ENCODE results near the gene TRAFD1. TPM values are rescaled to one million over a fixed set of nuclear protein-coding genes. Genes with fewer than 3 reads are reported as not detected.
"Not testable (repeated sequence)": the region's sequence is repeated elsewhere in the genome, so short reads cannot be mapped to it uniquely, and the experiment has no call there.

TRAFD1 gene
- total RNA-seq, 1 donor from 2014 or later = 22.4 TPM

DNA sequence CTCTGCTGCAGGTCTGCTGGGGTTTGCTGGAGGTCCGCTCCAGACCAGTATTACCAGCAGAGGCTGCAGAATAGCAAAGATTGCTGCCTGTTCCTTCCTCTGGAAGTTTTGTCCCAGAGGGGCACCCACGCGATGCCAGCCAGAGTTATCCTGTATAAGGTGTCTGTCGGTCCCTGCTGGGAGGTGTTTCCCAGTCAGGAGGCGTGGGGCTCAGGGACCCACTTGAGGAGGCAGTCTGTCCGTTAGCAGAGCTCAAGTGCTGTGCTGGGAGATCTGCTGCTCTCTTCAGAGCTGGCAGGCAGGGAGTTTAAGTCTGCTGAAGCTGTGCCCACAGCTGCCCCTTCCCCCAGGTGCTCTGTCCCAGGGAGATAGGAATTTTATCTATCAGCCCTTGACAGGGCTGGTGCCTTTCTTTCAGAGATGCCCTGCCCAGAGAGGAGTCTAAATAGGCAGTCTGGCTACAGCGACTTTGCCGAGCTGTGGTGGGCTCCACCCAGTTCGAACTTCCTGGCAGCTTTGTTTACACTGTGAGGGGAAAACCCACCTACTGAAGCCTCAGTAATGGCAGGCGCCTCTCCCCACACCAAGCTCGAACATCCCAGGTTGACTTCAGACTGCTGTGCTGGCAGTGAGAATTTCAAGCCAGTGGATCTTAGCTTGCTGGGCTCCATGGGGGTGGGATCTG is 33.2 kb downstream of the TRAFD1 start:
- DNase-seq (ENCODE audit: low spot score) = not testable (repeated sequence)

DNA sequence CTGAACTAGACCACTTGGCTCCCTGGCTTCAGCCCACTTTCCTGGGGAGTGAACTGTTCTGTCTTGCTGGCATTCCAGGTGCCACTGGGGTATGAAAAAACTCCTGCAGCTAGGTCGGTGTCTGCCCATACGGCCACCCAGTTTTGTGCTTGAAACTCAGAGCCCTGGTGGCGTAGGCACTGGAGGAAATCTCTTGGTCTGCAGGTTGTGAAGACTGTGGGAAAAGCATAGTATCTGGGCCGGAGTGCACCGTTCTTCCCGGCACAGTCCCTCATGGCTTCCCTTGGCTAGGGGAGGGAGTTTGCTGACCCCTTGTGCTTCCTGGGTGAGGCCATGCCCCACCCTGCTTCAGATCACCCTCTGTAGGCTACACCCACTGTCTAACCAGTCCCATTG is 33.8 kb downstream of the TRAFD1 start:
- DNase-seq (ENCODE audit: low spot score) = no peak

DNA sequence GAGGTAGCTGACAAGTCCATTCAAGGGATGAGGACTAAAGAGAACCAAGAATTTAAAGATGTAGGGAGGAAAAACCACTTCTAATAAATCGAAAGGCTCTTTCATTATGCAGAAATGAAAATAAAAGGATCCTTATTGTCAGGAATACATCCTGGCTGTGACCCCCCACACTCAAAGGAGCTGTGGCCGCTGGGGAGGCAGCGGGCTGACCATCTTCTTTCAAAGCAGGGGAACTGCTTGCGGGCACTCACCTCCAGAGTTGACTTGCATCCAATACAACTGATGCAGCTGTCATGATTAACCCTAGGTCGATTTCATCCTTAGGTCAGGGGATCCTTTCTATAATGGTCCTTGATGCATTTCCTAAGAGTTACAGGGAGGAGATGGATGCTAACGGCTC is 35.3 kb downstream of the TRAFD1 start:
- no peak for DNase-seq (ENCODE audit: low spot score)

DNA sequence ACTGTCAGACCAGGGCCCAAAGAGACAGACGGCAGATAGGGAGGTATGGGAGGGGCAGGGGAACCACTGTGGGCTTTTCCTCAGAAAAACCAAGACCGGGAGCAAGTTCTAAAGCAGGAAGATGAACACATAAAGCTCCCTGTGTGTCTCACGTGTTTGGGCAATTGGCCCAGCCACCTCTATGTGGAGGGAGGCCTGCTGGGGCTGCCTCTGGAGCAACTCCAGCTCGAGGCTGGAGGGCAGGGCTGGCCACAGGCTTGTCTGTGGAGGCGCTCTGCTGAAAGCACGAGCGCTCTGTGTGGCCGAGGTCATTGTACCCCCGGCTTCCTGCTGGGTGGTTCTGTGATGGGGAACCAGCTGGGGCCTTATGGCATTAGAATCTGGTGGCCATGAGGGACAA is 36.4 kb downstream of the TRAFD1 start:
- DNase-seq (ENCODE audit: low spot score) = no peak

DNA sequence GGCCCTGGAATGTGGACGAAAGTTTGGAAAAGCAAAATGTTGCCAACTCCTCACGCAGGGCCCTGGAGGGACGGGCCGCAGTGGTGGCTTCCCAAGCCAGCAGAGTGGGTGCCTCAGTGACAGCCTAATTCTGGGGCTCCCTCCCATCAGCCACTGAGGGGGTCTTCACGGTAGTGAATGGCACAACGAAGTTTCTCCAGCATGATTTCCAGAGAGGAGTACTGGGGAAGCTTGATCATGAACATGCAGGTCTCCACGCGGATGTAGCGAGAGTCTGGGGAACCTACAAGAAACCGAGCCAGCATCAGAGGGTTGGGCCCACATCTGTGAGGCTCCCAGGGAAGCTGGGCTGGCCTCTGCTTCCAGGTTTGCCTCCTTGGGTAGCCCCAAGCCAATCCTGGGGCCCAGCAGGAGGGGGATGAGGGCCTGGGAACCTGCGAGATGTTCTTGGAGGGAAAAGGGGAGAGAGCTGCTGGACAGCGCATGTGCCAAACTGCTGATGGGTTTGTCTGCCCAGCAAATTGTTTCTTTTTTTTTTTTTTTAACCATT is 37.0 kb downstream of the TRAFD1 start:
- DNase-seq (ENCODE audit: low spot score) = no peak

DNA sequence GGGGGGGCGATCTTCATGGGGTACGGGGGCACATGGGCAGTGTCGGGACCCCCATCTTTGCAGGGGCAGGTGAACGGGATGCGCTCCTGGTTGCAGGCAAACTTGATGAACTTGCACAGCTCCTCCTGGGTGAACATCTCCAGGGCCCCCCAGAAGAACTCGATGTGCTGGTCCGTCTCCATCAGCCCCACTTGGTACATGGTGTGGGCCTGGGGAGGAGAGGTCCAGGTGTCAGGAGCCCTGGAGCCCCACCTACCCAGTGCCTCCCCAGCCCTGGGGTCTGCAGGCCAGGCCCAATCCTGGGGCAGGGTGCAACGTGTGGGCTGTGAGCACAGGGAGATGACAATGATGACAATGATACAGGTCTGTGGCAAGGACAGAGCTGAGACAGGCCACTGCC is 37.7 kb downstream of the TRAFD1 start:
- no peak for DNase-seq (ENCODE audit: low spot score)

DNA sequence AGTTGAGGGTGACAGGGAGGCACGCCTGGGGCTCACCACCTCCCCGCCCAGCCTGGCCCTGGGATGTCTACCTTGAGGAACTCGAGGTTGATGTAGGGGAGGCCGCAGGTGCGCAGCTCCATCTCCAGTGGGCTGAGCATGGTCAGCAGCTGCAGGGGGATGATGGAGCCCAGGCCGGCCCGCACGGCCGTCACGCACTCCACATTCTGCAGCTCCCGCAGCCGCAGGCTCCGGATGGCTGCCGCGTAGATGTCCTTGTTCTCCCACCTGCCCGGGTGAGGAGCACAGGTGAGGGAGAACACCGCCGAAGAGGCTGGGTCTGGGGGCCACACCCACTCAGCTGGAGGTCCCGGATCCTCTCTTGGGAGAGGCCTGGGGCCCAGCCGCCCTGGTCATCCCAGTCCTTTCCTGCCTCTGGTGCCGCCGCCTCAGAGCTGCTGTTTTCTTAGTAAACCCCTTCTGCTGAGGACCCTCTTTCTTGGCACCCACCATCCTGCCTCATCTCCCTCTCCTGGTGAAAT is 38.2 kb downstream of the TRAFD1 start:
- DNase-seq (ENCODE audit: low spot score) = no peak

DNA sequence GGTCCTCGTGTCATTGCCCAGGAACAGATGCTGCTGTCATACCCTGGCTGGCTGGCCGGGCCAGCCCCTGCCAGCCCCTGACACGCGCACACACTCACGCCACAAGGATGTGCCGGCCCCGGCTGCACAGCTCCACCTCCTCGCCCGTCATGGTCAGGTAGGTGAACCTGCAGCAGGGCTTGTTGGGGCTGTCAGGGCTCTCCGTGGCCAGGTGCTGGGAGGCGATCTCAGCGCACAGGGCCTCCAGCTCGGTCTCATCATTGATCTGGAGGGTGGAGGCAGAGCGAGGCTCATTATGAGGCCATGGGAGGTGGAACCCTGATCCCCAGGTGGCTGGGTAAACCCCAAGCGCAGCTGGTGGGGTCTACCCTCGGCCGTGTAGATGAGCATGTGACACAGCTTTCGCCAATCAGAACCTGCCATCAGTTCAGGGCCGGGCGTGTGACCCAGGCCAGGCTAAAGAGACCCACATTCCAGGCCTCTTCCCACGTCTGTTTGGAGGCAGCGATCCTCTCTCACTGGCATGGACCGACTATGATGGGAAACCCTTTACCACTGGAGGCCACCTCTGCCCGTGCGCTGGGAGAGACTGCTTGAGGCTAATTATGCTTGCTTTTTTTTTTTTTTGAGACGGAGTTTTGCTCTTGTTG is 38.8 kb downstream of the TRAFD1 start:
- DNase-seq (ENCODE audit: low spot score) = no peak

DNA sequence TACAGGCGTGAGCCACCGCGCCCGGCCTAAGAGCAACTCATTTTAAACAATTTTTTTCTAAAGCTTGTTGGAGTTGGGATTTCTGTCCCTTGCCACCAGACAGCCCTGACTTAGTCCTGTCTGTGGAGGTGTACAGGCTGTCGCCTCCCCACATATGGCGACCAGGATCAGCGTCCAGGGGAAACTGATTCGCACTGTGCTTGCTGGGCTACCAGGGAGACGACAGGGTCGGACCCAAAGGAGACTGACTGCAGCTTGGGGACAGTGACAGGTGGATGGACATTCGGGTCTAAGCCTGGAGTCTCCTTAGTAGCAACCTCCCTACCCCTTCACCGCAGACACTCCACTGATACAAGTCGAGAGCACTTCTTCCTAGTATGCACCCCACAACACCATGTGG is 40.3 kb downstream of the TRAFD1 start:
- DNase-seq (ENCODE audit: low spot score) = no peak

DNA sequence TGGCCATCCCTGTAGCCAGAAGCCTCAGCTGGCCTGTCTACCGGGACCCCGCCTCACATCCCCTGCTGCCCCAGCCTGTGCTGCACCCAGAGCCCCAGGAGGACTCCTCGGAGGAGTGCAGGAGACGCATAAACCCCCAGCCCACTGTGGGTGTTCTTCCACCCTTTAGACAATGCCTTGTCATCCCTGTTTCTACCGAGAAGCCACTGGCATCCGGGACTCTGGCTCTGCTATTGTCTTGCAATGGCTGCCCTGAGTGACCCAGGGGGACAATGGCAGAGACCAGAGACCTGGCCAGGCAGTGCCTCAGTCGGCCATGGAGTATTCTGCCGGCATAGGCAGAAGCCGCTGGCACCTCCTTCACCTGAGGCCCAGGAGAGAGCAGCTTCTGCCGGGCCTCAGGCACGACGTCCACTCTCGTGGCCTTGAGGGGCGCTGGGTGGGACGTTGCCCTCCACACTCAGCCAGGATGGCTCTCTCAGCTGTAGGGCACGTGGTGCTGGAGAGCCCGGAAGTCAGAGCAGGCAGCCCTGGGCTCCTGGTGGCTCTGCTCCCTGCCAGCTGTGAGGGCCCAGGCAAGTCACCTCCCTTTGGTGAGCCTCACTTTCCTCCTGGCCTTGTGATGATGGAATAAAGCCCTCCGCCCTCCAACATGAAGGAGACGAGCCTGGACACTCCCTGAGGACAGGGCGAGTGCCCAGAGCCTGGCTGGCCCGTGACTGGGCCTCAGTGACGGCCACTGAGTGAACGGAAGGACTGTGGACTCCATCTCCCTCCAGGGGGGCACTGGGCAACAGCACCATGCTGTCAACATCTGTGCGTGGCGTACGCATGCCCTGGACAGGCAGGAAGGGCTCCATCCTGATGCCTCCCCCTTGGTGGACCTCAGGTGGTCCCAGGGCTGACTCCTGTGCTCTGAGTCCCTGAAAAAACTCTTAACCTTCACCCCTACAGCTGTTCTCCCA is 41.0 kb downstream of the TRAFD1 start:
- DNase-seq (ENCODE audit: low spot score) = no peak

DNA sequence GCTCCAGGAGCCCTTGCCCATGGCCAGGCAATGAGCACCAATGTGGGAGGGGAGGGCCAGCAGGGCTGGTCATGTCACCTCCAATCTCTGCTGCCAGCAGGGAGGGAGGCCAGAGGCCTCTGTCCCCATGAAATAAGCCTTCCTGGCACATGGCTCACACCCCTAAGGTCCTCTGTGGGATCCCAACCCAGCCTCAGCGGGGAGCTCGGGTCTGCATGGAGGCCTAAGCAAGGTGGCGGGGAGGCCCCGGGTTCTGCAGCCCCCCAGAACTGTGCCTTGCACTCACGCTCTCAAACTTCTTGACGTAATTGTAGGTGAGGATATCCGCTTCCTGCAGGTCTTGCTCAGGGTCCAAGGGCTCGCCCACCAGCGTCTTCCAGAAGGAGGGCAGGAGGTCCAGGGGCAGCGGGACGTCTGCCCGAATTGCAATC is 41.7 kb downstream of the TRAFD1 start:
- DNase-seq (ENCODE audit: low spot score) = no peak

DNA sequence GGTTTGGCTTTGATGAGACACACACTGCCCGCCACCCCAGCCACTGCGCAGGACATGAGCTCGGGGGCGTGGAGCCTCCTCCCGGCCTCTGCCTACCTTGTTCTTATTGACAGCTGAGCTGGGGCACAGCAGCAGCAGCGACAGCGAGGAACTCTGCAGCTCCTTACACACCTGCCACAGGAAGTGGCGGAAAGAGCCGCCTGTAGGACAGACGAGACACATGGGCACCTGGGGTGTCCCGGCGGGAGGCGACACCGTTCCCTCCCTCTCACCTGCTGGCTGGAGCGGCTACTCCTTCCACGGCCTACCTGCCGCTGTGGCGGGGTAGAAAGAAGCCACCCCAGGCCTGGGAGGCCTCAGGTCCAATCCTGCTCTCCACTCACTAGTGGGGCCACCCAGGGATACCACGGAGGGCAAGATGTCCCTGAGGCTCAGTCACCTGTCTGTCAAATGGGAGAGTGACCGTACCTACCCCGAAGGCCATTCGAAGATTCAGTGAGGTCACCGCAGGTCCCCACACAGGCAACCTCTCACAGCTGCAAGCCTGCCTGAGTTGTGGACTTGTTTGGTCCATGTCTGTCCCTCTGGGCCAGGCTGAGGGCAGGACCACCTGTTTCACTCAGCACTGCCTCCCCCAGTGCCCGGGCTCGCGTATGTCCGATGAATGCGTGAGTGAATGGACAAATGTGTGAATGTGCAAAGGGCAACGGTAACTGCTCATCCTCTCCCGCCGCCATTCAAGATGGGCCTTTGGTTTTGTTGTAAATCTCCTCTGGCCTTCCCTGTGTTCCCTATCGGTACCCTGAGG is 42.6 kb downstream of the TRAFD1 start:
- DNase-seq (ENCODE audit: low spot score) = no peak

DNA sequence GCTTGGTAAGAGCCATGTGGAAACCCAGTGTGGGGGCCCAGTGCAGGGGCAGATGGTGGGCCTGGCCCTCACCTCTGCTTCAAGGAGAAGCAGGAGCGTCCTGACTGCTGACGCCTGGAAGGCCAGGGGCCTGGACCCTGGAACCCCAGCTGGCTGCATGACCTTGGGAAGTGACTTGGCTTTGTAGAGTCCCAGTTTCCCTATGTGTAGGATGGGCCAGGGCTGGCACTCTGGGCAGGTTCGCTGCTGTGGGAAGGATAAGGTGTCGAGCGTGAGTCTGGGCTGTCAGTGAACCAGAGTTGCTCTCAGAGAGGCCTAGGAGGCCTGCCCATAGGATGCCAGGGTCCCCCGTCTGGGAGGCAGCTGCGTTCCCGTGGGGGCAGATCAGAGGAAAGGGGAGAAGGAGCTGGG is 43.2 kb downstream of the TRAFD1 start:
- DNase-seq (ENCODE audit: low spot score) = no peak

DNA sequence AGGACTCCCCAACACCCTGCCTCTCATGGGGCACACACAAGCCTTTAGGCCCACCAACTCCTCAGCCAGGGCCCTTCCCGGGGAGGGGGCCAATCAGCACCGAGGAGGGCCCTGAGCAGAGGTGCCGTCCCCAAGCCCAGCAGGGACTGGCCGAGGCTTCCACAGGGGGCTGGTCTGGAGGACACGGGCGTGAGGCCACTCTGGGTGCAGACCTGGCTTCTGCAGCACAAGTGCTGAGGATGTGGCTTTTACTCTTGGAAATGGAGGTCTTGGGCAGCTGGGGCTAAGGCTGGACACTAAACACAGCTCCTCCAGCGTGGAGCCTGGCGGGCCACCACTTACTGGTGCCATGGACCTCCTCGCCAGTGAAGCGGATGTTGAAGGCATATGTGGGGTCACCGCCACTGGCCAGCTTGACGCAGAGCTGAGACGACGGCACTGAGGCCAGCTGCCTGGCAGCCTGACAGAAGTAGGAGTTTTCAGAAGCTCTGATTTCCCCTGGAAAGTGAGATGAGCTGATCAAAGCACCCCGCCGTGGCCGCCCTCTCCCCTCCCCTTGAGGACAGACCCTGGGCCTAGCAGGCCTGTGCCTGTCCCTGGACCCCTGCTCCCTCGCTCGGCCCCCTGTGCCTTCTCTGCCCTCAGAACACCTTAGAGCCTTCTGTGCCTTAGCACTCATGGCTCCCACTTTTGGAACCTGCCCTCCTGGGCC is 44.0 kb downstream of the TRAFD1 start:
- no peak for DNase-seq (ENCODE audit: low spot score)

DNA sequence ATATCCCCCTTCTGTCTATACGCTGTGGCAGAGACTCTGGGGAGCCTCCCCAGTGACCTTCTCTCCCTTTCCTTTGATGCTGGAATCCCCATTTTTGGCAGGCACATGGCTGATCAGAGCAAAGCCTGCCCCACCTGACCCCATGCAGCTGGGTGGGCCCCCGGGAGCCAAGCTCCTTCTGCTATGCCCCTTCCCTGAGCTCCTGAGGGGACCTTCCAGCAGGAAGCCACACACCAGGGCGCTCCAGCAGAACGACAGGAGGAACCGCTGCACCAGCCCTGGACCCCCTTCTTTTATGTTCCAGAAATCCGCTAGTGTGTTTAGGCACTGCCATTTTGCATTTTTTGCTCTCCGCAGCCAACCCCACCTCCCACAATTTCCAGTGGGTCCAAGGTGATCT is 44.6 kb downstream of the TRAFD1 start:
- no peak for DNase-seq (ENCODE audit: low spot score)

DNA sequence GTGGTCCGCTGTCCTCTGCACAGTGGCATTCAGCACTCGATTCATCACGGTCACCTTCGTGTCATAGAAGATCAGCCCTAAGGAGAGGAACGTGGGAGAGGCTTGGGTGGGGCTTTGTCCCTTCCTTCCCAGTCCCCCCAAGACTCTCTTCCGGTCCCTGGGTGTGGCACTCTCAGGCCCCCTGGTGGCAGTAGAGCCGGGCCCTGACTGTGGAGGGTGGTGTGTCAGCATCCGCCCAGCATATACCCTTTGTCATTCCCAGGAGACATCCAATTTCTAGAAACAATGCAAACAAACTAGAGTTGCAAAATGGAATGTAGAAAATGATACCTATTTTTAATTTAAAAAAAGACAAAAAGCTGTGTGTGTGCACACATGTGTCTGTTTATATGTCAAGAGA is 45.0 kb downstream of the TRAFD1 start:
- no peak for DNase-seq (ENCODE audit: low spot score)

DNA sequence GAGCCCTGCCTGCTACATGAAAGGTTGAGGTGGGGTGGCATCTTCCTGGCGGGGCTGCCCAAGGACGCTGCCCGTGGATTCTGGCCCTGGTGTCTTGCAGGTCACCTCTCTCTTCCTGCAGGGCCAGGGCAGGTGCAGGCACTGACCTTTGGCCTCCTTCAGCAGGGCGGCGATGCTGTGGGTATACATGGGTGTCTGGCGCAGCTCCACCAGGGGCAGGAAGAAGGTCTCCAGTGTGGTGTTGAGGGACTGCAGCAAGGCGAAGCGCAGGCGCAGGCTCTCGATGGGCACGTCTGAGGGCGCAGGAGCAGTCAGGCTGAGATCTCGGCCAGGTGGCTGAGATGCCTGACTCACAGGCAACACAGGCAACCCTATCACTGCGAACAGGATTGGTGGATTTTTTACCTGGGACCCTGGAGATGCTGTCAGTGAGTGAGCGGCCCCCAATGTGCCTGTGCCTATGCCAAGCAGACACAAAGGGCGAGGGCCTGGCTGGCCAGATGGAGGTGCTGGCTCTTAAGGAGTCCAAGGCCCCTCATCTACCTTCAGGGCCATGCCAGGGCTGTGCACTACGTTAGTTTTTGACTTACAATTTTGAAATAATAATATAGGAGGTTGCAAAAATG is 45.7 kb downstream of the TRAFD1 start:
- DNase-seq (ENCODE audit: low spot score) = no peak

DNA sequence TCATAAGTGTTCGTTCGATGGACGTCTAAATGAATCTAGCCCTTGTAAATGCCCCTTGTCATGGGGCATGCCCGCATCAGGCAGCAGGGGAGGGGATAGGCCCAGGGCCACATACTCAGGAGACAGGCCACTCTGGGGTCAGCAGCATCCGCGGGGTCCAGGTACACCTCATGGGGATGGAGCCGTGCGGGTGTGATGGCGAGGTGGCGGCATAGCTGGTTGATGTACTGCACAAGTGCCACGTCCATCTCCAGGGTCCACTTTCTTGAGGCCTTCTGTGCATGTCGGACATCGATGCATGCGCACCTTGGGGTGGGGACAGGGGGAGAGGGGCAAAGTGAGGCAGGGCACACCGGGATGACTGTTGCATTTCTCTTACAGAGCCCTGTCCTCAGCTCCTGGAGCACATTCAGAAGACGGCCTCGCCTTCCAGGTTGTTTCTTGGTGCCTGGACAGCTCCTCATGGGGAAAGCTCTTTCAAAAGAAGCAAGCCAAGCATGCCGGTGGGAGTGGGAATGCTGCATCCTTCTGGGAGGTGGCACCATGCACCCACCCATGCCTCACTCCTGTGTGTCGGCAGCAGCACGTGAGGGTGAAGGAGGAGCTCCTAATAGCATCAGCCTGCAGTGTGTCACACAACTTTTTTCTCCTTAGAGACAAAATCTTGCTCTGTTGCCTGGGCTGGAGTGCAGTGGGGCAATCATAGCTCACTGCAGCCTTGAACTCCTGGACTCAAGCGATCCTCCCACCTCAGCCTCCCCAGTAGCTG is 47.4 kb downstream of the TRAFD1 start:
- DNase-seq (ENCODE audit: low spot score) = no peak
